Stimulated activated CD4-positive, alpha-beta T cell treated with anti-CD3 and anti-CD28 coated beads, Interleukin-1b, Interleukin-23, amount 100 ng/mL, for 24 hours (primary cell): ENCODE measurements around the gene C1QTNF7.

Source experiments
- DNase-seq, 4 experiments: peaks; one replicate each; pipeline ENCODE4 v3.0.0-alpha.2; 2020; ENCODE audit warnings: low read depth in 4 of 4, low spot score in 1 of 4

C1QTNF7 gene

DNA sequence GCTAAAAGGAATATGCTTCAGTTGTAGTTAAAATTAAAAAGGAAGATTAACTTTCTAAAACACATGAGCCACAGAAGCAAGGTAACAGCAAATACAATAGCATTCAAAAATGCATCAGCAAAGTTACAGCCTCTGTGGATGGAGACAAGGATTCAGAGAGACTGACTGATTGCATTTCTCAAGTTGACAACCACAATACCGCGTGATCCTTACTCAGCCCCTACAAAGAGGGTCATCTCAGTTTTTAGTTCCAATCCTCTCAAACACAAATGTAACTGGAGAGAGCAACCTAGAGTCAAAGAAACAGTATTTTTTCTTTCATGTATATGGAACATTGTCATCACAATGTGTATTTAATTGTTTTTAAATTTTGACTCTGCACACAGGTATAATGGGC lies 14.2 kb upstream of the C1QTNF7 start:
- DNase-seq, result no peak

DNA sequence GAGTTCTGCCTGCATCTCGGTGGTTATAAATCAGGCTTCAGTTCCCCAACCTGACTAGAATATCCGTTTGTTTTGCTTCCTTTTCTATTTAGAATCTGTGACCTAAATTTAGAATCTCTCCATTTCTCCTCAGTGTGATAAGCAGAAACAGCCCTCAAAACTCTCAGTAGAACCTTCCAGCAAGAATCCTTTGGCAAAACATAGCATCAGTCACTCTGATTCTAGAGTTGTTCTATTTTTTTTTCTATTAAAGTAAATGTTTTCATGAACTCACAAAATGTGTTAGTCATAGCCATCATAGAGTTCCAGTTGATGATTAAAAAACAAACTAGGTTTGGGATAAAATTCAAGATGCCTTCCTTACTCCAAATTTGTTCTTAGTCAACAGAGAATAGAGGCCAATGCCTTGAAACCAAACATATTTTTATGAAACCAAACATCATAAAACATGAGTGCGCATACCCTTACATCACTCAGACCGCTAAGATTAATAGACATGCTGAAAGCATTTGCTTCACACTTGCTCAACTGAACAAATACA lies 13.2 kb upstream of the C1QTNF7 start:
- DNase-seq, result no peak

DNA sequence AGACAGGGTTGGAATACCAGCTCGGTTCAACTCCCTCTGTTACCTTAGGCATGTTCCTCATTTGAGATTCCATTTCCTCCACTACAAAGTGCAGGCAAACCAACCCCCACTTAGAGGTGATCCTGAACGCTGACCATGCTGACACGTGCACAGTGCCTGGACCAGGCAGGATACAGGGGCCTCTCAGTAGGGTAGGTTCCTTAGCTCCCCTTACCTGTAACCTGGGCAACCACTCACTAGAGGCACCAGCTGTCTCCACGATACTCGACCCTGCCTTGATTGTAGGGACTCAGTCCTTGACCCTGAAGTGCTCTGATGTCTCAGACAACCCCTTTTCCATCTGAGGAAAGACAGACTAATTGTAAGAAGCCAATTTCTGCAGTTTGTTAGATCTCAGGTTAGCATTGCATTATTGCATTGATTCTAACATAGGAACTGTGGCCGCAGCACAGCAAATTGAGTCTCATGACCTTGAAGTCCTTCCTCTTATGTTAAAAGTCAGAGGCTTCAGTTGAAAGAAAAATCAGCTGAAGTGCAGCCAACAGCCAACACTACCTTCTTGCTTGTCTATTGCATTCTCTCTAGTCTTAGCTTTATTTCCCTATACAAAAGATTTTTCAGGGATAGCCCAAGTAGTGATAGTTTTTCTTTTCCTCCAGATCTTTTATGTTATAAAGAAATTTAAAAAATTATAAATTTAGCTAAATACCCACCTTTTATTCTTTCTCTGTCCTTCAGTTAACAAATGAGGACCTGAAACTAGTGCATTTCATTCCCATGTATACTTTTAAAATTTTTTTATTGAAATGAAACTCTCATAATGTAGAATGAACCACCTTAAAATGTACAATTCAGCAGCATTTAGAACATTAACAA lies 11.2 kb upstream of the C1QTNF7 start:
- no peak for DNase-seq

DNA sequence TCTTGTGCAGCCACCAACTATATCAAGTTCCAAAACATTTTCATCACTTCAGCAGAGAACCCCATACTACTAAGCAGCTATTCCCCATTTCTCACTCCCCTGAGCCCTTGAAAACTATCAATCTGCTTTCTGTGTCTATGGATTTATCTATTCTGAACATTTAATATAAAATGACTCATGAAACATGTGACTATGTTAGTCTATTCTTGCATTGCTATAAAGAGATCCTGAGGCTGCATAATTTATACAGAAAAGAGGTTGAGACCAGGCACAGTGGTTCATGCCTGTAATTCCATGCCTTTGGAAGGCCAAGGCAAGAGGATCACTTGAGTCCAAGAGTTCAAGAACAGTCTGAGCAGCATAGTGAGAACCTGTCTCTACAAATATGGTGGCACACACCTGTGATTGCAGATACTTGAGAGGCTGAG lies 10.6 kb upstream of the C1QTNF7 start:
- no peak for DNase-seq

DNA sequence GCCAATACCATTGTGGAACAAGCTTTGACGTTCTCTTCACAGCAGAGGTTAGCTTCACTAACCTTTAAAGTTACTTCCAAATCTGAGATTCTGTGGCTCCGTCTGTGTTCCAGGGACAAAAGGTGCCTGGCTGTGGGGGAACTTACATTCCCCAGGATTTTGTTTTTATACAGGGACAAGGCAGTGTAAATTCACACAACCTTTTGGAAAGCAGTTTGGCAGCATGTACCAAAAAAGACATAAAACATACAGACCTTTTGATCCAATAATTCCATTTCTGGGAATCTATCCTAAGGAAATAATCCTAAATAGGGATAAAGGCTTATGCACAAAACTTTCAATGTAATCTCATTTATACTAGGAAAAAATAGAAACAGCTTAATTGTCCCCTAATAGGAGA lies 8.9 kb upstream of the C1QTNF7 start:
- DNase-seq, result no peak

DNA sequence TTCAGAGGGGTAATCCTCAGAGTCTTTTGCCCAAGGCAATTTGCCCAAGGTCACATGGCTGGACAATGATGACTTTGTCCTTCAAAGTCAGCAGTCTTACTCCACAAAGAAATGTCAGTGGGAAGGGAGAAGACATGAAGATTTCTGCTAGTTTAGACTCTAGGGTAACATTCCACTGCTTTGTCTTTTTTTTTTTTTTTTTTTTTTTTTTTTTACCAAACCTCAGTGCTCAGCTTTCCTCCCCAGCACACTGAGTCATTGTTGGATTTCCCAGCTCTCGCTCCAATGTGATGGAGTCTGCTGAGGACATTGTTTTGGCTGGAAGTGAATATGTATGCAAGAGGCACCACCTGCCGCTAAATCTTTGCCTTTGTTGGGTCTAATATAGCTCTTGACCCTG lies 7.2 kb upstream of the C1QTNF7 start:
- DNase-seq, result no peak

DNA sequence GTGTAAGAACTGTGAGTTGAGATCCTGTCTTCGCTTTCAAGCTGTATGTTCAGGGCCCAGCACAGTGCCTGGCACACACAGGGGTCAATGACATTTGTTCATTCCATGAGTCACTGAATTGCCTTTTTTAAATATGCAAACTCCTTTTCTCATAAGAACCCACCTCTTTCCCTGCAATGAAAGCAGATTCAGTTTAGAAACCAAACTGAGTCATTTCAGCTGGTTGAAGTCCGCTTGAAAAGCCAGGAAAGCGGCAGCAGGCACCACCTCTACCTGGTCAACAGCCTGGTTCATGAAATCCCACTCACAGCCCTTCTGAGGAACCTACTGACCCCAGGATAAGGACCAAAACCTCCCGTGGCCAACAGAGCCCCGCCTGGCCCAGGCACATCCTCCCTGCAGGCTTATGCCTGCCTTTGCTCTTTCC lies 4.5 kb upstream of the C1QTNF7 start:
- no peak for DNase-seq

DNA sequence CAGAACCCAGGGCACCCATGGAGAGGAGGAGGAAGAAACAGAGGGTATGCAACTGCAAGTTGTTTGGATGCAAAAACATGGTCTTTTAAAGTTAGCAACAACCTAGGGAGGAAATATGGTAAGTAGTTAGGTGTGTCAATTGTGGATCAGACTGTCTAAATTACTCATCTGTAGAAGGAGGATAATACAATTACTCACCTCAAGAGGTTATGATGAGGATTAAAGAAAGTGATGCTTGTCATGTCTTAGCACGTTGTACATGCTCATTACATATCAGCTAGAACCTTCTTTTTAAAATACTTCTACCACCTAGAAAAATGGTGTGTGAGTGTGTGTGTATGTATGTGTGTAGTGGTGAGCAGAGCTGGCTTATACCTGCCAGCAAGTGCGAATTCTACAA lies 2.3 kb upstream of the C1QTNF7 start:
- no peak for DNase-seq

DNA sequence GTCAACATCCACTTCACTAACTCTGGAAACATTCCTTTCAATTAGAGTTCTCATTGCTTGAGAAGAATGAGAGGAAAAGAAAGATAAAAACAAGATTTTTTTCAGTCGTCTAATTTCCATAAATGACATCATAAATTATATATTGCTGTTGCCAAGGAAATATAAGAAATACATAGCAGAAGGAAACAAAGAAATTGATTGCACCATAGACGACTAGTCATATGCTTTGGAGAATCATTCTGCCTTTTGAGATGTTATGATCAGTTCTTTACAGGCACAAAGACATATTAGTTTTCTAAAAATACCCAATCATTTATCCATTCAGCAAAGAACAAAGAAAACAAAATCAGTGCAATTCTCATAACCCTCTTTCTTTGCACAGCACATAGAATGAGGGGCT lies 672 bp upstream of the C1QTNF7 start:
- DNase-seq, result no peak

DNA sequence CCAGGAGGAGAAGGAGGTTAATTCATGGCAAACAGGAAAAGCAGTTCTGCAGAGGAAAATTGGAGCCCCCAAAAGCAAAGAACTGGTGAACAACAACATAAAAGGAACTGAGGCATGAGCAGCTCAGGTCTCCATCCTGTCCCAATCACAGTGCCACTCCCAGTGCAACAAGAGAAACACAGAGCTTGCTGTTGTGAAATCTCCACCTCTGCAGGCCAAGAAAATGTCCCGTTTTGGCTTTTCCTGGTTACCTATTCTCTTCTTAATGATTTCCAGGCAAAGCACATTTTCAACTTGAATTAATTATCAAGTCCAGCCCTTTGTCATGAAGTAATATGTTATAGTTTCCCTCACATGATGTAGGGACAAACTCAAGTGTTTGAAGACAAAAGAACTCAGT lies 778 bp downstream of the C1QTNF7 start:
- DNase-seq, result no peak

DNA sequence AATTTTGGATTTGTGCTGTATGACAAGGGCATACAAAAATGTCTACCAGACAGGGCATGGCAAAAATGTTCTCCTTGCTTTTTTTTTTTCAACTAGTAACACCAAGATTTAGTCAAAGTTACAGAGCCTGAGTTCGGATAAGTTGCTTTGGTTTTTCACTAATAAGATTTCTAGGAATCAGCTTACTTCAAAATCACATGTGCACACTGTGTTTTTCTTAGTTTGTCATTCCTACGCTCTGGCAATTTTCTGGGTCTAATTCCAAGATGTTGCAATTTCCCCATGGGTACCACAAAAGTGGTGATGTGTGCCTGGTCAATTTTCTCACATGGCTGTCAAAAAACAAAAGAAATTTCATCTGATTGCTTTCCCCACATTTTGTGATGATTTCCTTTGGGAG lies 6.3 kb downstream of the C1QTNF7 start:
- DNase-seq, result no peak

DNA sequence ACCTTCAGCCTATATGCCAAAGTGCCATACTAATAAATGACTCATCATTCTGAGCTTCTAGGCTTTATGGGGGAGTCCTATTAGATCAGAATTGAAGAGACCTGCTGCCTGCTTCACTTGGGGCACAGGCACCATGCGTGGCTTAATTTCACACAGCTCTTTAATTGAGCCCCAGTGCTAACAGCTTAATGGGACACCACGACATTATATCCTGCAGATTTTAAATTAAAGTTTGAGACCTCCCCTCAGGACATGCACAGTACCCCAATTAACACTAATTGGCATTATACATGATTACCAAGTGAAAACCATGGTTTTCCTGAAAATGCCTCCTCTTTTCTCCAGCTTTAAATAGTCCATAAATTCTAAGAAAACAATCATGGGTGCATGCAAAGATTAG lies 6.8 kb downstream of the C1QTNF7 start:
- no peak for DNase-seq

DNA sequence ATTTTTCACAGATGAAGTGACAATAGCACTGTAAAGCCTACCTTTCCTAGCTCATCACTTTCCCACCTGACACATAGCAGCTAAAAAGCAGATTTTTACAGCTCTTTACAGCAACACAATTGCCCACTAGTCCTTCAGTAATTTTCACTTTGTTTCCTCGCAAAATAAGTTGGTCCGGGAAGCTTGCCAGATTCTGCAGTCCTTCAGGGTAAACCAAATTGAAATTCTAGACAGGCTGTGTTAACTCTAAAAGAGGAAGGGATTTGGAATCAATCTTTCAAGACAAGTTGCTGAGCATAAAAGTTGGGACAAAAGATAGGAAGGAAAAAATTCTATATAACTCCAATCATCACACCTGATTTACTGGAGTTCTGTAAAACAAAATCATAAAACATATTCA lies 8.7 kb downstream of the C1QTNF7 start:
- DNase-seq, result no peak

DNA sequence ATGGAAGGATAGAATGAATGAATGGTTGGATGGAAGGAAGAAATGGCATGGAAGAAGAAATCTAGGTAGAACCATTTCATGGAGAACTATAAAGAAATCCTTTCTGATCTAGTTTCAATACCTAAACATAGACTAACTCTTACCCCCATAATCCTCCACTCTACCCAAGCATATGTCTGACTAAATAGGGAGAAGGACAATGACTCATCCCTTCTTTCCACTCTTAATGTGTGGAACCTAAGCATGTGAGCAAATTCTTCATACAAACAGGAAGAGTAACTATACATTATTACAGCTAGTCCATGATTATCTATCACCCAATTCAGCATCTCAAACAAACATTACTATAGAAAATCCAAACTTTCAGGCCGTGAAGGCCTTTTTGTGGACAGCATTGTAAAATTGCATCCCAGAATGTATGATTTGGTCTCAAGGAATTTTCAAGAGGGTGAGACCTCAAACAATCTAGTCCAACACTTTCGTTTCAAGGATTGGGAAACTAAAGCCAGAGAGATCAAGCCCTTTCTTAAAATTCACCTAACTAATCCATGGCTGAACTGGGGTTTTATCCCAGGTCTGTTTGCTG lies 11.2 kb downstream of the C1QTNF7 start:
- no peak for DNase-seq

DNA sequence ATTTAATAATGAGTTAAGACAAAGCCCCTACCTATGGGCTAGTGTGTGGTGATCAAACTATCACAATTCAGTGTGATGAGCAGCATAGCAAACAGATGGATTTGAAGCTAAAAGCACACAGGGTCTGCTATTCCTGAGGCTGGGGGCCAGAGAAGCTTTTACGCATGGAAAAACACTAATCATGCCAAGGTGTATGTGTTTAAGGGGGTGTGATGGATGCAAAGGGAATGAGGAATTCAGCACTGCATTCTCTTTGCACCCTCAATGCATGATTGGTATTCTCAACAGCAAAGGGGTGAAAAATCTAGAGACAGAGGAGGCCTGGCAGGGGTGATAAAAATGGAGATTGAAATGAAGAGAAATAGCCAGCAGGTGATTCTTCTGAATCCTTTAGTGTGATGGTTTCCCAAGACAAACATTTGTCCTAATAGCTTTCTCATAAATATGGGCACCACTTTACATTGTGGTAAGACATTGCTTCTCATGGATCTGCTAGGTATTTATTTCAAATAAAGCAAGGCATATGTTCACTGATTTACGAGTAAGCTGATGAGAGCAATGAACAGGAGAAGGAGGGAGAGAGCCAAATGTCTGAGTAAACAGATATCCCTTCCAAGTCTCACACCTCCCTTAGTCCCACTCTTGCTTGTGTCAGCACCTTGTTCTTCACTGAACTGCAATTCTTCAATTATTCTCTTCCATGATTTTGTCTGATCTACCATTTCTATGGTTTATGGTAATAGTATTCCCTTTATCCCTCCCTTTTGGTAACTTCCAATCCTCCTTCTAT lies 15.7 kb downstream of the C1QTNF7 start:
- DNase-seq, result no peak

DNA sequence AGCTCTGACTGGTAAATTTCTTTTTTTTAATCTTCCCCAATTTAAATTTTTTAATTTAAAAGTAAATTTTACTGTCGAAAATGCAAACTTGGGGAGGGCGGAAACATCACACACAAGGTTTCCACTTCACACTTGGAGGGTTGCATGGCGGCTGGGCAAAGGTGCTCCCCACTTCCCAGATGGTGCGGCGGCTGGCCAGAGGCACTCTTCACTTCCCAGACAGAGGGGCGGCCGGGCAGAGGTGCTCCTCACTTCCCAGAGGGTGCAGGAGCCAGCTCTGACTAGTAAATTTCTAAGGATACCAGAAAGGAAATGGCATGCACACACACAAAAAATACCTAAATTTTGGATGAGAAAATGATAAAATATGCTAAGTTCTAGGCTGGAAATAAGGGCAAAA lies 16.4 kb downstream of the C1QTNF7 start:
- DNase-seq, result no peak

DNA sequence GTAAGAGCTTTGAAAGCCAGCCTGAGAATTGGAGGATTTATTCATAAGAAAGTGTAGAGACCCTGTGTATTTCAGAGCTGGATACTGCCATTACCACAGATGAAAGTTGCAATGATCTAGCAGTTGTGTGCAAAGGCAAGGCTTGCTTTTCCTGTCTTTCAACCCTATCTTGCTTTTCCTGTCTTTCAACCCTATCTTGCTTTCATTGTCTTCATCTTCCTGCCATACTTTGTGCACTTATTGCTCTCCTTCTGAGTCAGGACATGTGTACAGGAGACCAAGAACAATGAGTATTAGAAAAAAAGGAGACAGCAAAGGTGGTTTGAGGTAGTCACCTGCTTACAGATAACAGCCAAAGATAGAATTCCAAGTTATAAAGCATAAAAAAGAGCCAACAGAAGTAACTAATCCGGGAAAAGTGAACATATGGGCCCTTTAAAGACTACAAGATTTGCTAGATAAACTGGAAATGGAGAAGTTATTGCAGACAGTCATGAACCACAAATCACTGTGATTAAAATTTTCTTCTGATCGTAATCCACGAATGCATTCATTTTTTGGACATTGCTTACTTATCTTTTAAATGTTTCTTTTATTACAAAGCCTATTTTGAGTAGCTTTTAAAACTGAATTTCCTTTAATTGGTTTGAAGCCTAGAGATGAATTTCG lies 17.2 kb downstream of the C1QTNF7 start:
- DNase-seq, result no peak

DNA sequence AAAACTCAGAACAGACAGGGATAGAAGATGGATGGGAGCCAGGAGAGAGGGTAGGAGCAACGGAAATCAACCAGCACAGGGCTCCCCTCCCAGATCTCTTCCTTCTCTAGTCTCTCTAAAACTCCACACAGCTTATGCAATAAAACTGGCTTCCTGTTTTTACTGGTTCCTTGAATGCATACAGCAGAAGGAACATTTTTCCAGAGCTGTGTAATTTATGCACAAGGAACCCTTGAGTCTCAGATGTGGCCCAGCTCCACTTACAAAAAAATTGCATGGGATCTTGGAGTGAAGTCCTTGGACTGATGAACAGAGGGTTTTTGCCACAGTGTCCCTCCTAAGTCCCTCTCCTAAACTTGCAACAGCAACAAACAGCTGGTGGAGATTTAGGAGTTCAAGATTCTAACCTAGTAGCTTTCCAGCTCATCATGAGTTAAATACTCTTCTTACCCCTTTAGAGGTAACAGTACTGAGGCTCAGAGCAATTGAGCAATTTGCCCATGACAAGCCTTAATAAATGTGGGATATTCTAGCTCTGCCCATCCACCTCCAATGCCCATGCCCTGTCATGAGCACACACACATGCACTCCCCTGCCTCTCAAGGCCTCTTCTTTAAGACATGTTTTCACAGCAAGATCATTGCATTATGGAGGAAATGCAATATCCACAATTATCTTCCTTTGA lies 23.5 kb downstream of the C1QTNF7 start:
- DNase-seq, result no peak

DNA sequence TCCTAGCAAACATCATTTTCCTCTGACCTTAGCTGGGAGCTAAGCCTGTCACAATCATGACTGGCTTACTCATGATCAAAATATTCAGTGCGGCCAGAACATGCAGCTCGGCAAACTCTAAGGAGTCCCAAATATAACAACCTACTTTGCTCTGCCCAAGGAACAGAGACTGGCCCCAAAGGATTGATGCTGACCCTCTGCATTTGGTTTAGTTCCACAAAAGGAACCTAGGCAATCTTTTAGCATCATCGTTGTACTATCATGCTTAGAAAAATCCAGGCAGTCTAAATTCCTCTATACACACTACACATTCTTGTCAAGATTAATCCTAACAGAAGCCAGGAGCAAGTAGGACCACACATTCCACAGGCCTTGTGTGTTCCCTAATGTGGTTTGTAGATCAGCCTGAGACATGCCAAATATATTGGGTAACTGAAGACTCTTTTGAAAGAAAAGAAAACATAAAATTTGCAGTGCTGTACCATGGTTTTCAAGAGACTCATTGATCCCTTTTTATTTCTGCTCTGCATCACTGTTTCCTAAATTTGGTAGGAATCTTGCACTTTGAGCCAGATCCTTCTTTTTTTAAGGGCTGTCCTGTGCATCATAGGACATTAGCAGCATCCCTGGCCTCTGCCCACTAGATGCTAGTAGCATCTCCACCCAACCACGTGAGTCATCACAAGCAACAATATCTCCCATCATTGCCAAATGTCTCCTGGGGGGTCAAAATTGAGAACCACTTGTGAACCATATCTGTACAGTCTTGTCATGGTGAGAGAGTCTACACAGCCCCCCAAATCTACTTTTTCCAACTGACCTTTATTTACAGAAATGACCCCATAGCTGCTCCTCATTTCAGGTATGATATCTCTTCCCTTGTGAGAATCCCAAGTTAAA lies 24.3 kb downstream of the C1QTNF7 start:
- DNase-seq, result no peak

DNA sequence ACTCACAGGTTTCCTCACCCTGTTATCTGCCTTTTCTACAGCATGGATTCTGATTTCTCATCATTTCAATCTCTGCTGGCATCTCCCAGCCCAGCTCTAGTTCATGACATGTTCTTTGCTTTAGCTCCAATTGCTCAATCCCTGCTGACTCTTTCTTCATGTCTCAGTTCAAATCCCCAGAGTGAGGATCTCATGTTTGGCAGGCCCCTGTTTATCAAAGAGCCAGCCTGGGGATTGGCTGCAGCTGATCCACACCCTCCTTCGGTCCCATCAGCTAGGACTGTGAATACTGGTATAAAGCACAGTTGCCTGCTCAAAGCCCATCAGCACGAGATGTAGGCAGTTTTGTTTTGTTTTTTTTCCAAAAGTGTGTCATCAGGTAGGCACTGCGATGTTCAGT lies 27.5 kb downstream of the C1QTNF7 start:
- DNase-seq, result no peak
